ENCODE results near the gene STRIP2. TPM values are rescaled to one million over a fixed set of nuclear protein-coding genes. Genes with fewer than 3 reads are reported as not detected.
"Not testable (repeated sequence)": the region's sequence is repeated elsewhere in the genome, so short reads cannot be mapped to it uniquely, and the experiment has no call there.

The STRIP2 gene
- total and polyA plus RNA-seq, 2 donors (not counting 1 experiment from before 2014, with no cell fraction given): 0.21 to 0.79 TPM

- H3K27me3 ChIP-seq (replicated peaks in 1 of 4; ENCODE audit: control extremely low read depth in 1 of 4, control insufficient read depth in 3 of 4, insufficient read depth in 4 of 4, low read length in 3 of 4): peaks cover 0 to 2% (median 0%) of the 10 kb centered on the region in 4 experiments
- H3K27ac ChIP-seq (ENCODE audit: low read length in 2 of 2): no peak overlapping the region
- H3K79me2 ChIP-seq (ENCODE audit: control insufficient read depth, insufficient read depth, low read length): no peaks in the 10 kb centered on the region
- H3K9ac ChIP-seq (ENCODE audit: low read length): no peak overlapping the region
- POLR2A ChIA-PET: interaction anchor here (0.5 kb wide), 1 partner anchor 205 kb away, joined by 5 read pairs; no protein-coding TSS in a partner anchor
- no peak overlapping the region for H2AFZ ChIP-seq (ENCODE audit: insufficient read depth, low read depth, low read length, poor library complexity, severe bottlenecking)
- intact Hi-C loops (cut with micrococcal nuclease): no loop called here
- CTCF ChIA-PET: interaction anchor here (1.0 kb wide), 1 partner anchor 13 kb away, joined by 4 read pairs; no protein-coding TSS in a partner anchor
- Mint-ChIP-seq H3K4me3 (no peak overlapping the region), H3K27me3 (peaks cover 12% of the 10 kb centered on the region), H3K9me3 (ENCODE audit: insufficient read depth) (no peaks in the 10 kb centered on the region), H3K27ac (no peak overlapping the region), H3K4me1 (no peaks in the 10 kb centered on the region)
- H3K4me3 ChIP-seq (ENCODE audit: control extremely low read depth in 1 of 5, extremely low read depth in 1 of 5, insufficient read depth in 1 of 5, low read depth in 2 of 5, low read length in 4 of 5): no peak overlapping the region
- H3K4me1 ChIP-seq (ENCODE audit: control insufficient read depth in 2 of 2, insufficient read depth in 2 of 2, low read length in 2 of 2): no peaks in the 10 kb centered on the region
- ATAC-seq (ENCODE audit: low read depth): no peak
- H3K36me3 ChIP-seq (replicated peaks in 1 of 2; ENCODE audit: control extremely low read depth in 1 of 2, control insufficient read depth in 1 of 2, extremely low read depth in 1 of 2, insufficient read depth in 2 of 2, low read length in 1 of 2): no peaks in the 10 kb centered on the region
- no peaks in the 10 kb centered on the region for H3K9me3 ChIP-seq (ENCODE audit: control extremely low read depth in 1 of 3, control insufficient read depth in 2 of 3, insufficient read depth in 1 of 3, low read length in 2 of 3)
- TF ChIP-seq, protein P1, sequence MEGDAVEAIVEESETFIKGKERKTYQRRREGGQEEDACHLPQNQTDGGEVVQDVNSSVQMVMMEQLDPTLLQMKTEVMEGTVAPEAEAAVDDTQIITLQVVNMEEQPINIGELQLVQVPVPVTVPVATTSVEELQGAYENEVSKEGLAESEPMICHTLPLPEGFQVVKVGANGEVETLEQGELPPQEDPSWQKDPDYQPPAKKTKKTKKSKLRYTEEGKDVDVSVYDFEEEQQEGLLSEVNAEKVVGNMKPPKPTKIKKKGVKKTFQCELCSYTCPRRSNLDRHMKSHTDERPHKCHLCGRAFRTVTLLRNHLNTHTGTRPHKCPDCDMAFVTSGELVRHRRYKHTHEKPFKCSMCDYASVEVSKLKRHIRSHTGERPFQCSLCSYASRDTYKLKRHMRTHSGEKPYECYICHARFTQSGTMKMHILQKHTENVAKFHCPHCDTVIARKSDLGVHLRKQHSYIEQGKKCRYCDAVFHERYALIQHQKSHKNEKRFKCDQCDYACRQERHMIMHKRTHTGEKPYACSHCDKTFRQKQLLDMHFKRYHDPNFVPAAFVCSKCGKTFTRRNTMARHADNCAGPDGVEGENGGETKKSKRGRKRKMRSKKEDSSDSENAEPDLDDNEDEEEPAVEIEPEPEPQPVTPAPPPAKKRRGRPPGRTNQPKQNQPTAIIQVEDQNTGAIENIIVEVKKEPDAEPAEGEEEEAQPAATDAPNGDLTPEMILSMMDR (IDR thresholded peaks at IDR 0.05): no peak
- TF ChIP-seq EZH2 (IDR thresholded peaks at IDR 0.05; ENCODE audit: borderline replicate concordance, insufficient read depth, low read depth, low read length, poor library complexity, severe bottlenecking): no peak
- no peak for DNase-seq
- H4K20me1 ChIP-seq (ENCODE audit: control insufficient read depth, insufficient read depth, low read length, poor library complexity, severe bottlenecking): no peaks in the 10 kb centered on the region
- H3K4me2 ChIP-seq (replicated peaks; ENCODE audit: low read depth, low read length, poor library complexity, severe bottlenecking): no peak overlapping the region
- 92% methylated on average over 10 of the region's 11 CpGs for WGBS (ENCODE audit: insufficient coverage)
Measured at GRCh38 chr7:129531721-129532120, 97.5 kb downstream of the STRIP2 start.

GRCh38 chr7:129532375-129532774 is 98.1 kb downstream of the STRIP2 start:
- Mint-ChIP-seq H3K27me3 (peaks cover 9% of the 10 kb centered on the region), H3K4me3 (no peak overlapping the region), H3K27ac (no peak overlapping the region), H3K4me1 (no peaks in the 10 kb centered on the region), H3K9me3 (ENCODE audit: insufficient read depth) (no peaks in the 10 kb centered on the region)
- TF ChIP-seq, protein P1 (IDR thresholded peaks at IDR 0.05): no peak
- no peak for TF ChIP-seq EZH2 (IDR thresholded peaks at IDR 0.05; ENCODE audit: borderline replicate concordance, insufficient read depth, low read depth, low read length, poor library complexity, severe bottlenecking)
- Histone ChIP-seq H3K4me3 (ENCODE audit: control extremely low read depth in 1 of 5, extremely low read depth in 1 of 5, insufficient read depth in 1 of 5, low read depth in 2 of 5, low read length in 4 of 5) (no peak overlapping the region), H2AFZ (ENCODE audit: insufficient read depth, low read depth, low read length, poor library complexity, severe bottlenecking) (no peak overlapping the region), H3K36me3 (replicated peaks in 1 of 2; ENCODE audit: control extremely low read depth in 1 of 2, control insufficient read depth in 1 of 2, extremely low read depth in 1 of 2, insufficient read depth in 2 of 2, low read length in 1 of 2) (no peaks in the 10 kb centered on the region), H3K27me3 (replicated peaks in 1 of 4; ENCODE audit: control extremely low read depth in 1 of 4, control insufficient read depth in 3 of 4, insufficient read depth in 4 of 4, low read length in 3 of 4) (no peaks in the 10 kb centered on the region), H4K20me1 (ENCODE audit: control insufficient read depth, insufficient read depth, low read length, poor library complexity, severe bottlenecking) (no peaks in the 10 kb centered on the region), H3K9me3 (ENCODE audit: control extremely low read depth in 1 of 3, control insufficient read depth in 2 of 3, insufficient read depth in 1 of 3, low read length in 2 of 3) (no peaks in the 10 kb centered on the region), H3K9ac (ENCODE audit: low read length) (no peak overlapping the region), H3K27ac (ENCODE audit: low read length in 2 of 2) (no peak overlapping the region), H3K4me2 (replicated peaks; ENCODE audit: low read depth, low read length, poor library complexity, severe bottlenecking) (no peak overlapping the region), H3K4me1 (ENCODE audit: control insufficient read depth in 2 of 2, insufficient read depth in 2 of 2, low read length in 2 of 2) (no peaks in the 10 kb centered on the region), H3K79me2 (ENCODE audit: control insufficient read depth, insufficient read depth, low read length) (no peaks in the 10 kb centered on the region)
- ATAC-seq (ENCODE audit: low read depth) (no peak), DNase-seq (no peak)
- WGBS (ENCODE audit: insufficient coverage): 91% methylated on average over 19 of the region's 19 CpGs
- intact Hi-C loops (cut with micrococcal nuclease): no loop called here
- ChIA-PET CTCF (interaction anchor here (1.0 kb wide), 1 partner anchor 13 kb away, joined by 4 read pairs; no protein-coding TSS in a partner anchor), POLR2A (interaction anchor here (0.5 kb wide), 1 partner anchor 204 kb away, joined by 5 read pairs; no protein-coding TSS in a partner anchor)

- DNase-seq; H3K27ac ChIP-seq (ENCODE audit: low read length in 2 of 2); ATAC-seq (ENCODE audit: low read depth); POLR2A ChIA-PET; H2AFZ ChIP-seq (ENCODE audit: insufficient read depth, low read depth, low read length, poor library complexity, severe bottlenecking); H3K9me3 ChIP-seq (ENCODE audit: control extremely low read depth in 1 of 3, control insufficient read depth in 2 of 3, insufficient read depth in 1 of 3, low read length in 2 of 3); H3K4me1 Mint-ChIP-seq; H3K4me1 ChIP-seq (ENCODE audit: control insufficient read depth in 2 of 2, insufficient read depth in 2 of 2, low read length in 2 of 2); H4K20me1 ChIP-seq (ENCODE audit: control insufficient read depth, insufficient read depth, low read length, poor library complexity, severe bottlenecking); H3K4me3 Mint-ChIP-seq; intact Hi-C loops (cut with micrococcal nuclease); H3K27ac Mint-ChIP-seq; H3K9ac ChIP-seq (ENCODE audit: low read length); H3K9me3 Mint-ChIP-seq (ENCODE audit: insufficient read depth); H3K4me2 ChIP-seq (replicated peaks; ENCODE audit: low read depth, low read length, poor library complexity, severe bottlenecking); H3K27me3 ChIP-seq (replicated peaks in 1 of 4; ENCODE audit: control extremely low read depth in 1 of 4, control insufficient read depth in 3 of 4, insufficient read depth in 4 of 4, low read length in 3 of 4); H3K36me3 ChIP-seq (replicated peaks in 1 of 2; ENCODE audit: control extremely low read depth in 1 of 2, control insufficient read depth in 1 of 2, extremely low read depth in 1 of 2, insufficient read depth in 2 of 2, low read length in 1 of 2); H3K27me3 Mint-ChIP-seq; H3K4me3 ChIP-seq (ENCODE audit: control extremely low read depth in 1 of 5, extremely low read depth in 1 of 5, insufficient read depth in 1 of 5, low read depth in 2 of 5, low read length in 4 of 5); H3K79me2 ChIP-seq (ENCODE audit: control insufficient read depth, insufficient read depth, low read length): not testable (repeated sequence)
- 87% methylated on average over 10 of the region's 20 CpGs for WGBS (ENCODE audit: insufficient coverage)
- CTCF ChIA-PET: interaction anchor here (0.7 to 1.0 kb wide), 2 partner anchors 9 to 1161 kb away, joined by 3 read pairs; no protein-coding TSS in a partner anchor
Measured at GRCh38 chr7:129534558-129535274, 100.5 kb downstream of the STRIP2 start.
